Heart left ventricle (tissue), 16 donors: ENCODE data around the gene ASXL1. TPM values are rescaled to one million over a fixed set of nuclear protein-coding genes. Genes with fewer than 3 reads are reported as not detected.
A peak's percentile ranks its signal among the peaks of the same experiment; 100 is the strongest.

Experiments
- ATAC-seq, 4 donors: fragments of 200-7000 bp; cut with Tn5 transposase; one replicate each; pipeline ENCODE4 v1.9.1; 2020 to 2022; ENCODE audit warnings: moderate library complexity in 4 of 4, mild to moderate bottlenecking in 3 of 4, moderate number of reproducible peaks in 1 of 4
- DNase-seq, 5 donors: peaks; one replicate each; pipeline ENCODE4 v3.0.0-alpha.2; 2020
- H3K27ac ChIP-seq, 12 donors: fragments of 200-600 bp; sonication (generic) in 4 of 12; one replicate each; pipeline versions ENCODE4 v1.5.0 to v1.8.0; 2016 to 2022; ENCODE audit warnings: mild to moderate bottlenecking in 2 of 12
- H3K27me3 ChIP-seq, 9 donors: fragments of 200-600 bp; sonication (generic) in 2 of 9; one replicate each; pipeline versions ENCODE4 v1.5.1 to v1.8.0; 2016 to 2022; ENCODE audit warnings: mild to moderate bottlenecking in 3 of 9
- H3K36me3 ChIP-seq, 9 donors: fragments of 200-600 bp; sonication (generic) in 2 of 9; one replicate each; pipeline versions ENCODE4 v1.5.0 to v1.8.0; 2018 to 2022; ENCODE audit warnings: mild to moderate bottlenecking in 2 of 9
- H3K4me1 ChIP-seq, 12 donors: fragments of 200-600 bp; sonication (generic) in 4 of 12; one replicate each; pipeline versions ENCODE4 v1.5.0 to v1.8.0; 2016 to 2022; ENCODE audit warnings: mild to moderate bottlenecking in 3 of 12
- H3K4me3 ChIP-seq, 12 donors: fragments of 200-600 bp; sonication (generic) in 4 of 12; one replicate each; pipeline versions ENCODE4 v1.5.0 to v1.8.0; 2017 to 2022; ENCODE audit warnings: mild to moderate bottlenecking in 9 of 12, moderate library complexity in 4 of 12
- H3K9me3 ChIP-seq, 12 donors: fragments of 200-600 bp; sonication (generic) in 4 of 12; one replicate each; pipeline versions ENCODE4 v1.5.0 to v1.8.0; 2016 to 2022; ENCODE audit warnings: mild to moderate bottlenecking in 1 of 12
- CTCF ChIP-seq, 12 donors: fragments of 200-600 bp; sonication (generic) in 4 of 12; IDR thresholded peaks; one replicate each; pipeline versions ENCODE4 v1.5.0 to v1.8.0; 2018 to 2022; ENCODE audit warnings: antibody characterized with exemption in 12 of 12, mild to moderate bottlenecking in 5 of 12
- POLR2A ChIP-seq, 2 donors: fragments of 450-650 bp; IDR thresholded peaks; one replicate each; pipeline ENCODE4 v1.6.1; 2017; ENCODE audit warnings: antibody characterized with exemption in 2 of 2, mild to moderate bottlenecking in 2 of 2, moderate library complexity in 2 of 2
- WGBS, 4 donors: extraction: QIAGEN DNeasy Blood & Tissue Kit in 2 of 4; methylation state at CpG; one replicate each; pipeline versions ENCODE4 v1.1.5 to v1.1.7; 2013 to 2018; 5-methylcytosine and 5-hydroxymethylcytosine counted together
- intact Hi-C, 10 donors: fragments of 100-400 bp; cut with DNase I; formaldehyde crosslinking; loops; one replicate each; pipeline versions ENCODE4 v1.11.1 to v1.14.2; 2022
- polyA plus RNA-seq, 2 donors: library from polyadenylated mRNA; stranded (reverse); fragments of 200-250 nt; gene quantifications; one replicate each; pipeline ENCODE4 v1.2.3, GENCODE V29; 2013
- total RNA-seq, 9 donors: library from RNA; depleted of rRNA in 2 of 9; stranded (reverse); fragments of >200 nt in 2 of 9; fragmentation: NEBNext Ultra II Directional in 3 of 9; extraction: Animal tissue kit (Norgen Biotek cat#: 25700) in 3 of 9; gene quantifications; one replicate each; pipeline versions ENCODE4 v1.1.0 to v1.2.4, GENCODE V29; 2016 to 2023
- donor health status: ischemic (EF 13 %, LVEDD 7.1; RV severe dilation, severe dysfunction).
- donor health status: healthy with polysubstance abuse.
- donor health status: DM: no; HTN: yes; CAD: no.
- donor health status: DM: no; HTN: no; CAD: no.
- donor health status: ischemic (EF 25% LVEDD 6.9; RV normal size, moderate dysfunction).
- donor health status: ischemic (EF 25% LVEDD 5.7; RV mildly dilated, moderate dysfunction).
- donor health status: healthy.
- donor health status: DM: yes; HTN: yes; CAD: no.
- donor health status: ischemic (EF 35%, LVEDD 5.7; RV mildly dilated, moderate dysfunction).
- donor health status: nonischemic (EF 11% LVEDD 7.7; RV severe dilation, severe dysfunction).
- donor health status: DM: yes; HTN: yes; CAD: no.
- donor health status: PGD.
- donor health status: ischemic (EF 29% LVEDD 5.4; RV normal size, mild dysfunction).
- donor health status: nonischemic (EF 23%, LVEDD 6.1; RV moderate dilation, normal function).

Gene ASXL1
- total and polyA plus RNA-seq, 11 donors: 15.1 to 50.1 (median 26.5) TPM

- intact Hi-C loops: loop anchor here in 1 of 10 donors (10.0 kb wide), 1 partner anchor 147 kb away; the partner anchor contains the start of genes PLAGL2 and POFUT1
These were observed 5.9 kb upstream of the ASXL1 start for GRCh38 chr20:32352121-32352720.

GRCh38 chr20:32353848-32354496 lies 4.2 kb upstream of the ASXL1 start:
- 85 to 91% (median 88%) methylated on average over 6 of the region's 6 CpGs for WGBS, 4 donors
- ATAC-seq: no peak
- intact Hi-C loops: loop anchor here in 1 of 10 donors (10.0 kb wide), 1 partner anchor 149 kb away; the partner anchor contains the start of genes PLAGL2 and POFUT1

More at GRCh38 chr20:32352121-32352720, 5.9 kb upstream of the ASXL1 start:
- Histone ChIP-seq H3K27ac (no peak overlapping the region), H3K27me3 (no peaks in the 10 kb centered on the region), H3K9me3 (peaks cover 0 to 6% (median 0%) of the 10 kb centered on the region in 12 donors), H3K36me3 (no peaks in the 10 kb centered on the region), H3K4me1 (peaks cover 0 to 27% (median 3%) of the 10 kb centered on the region in 12 donors), H3K4me3 (no peak overlapping the region)
- 87 to 93% (median 89%) methylated on average over 3 of the region's 3 CpGs for WGBS, 4 donors
- TF ChIP-seq POLR2A (IDR thresholded peaks at IDR 0.05) (no peak), CTCF (IDR thresholded peaks at IDR 0.05) (no peak)
- DNase-seq (no peak), ATAC-seq (no peak)

DNA sequence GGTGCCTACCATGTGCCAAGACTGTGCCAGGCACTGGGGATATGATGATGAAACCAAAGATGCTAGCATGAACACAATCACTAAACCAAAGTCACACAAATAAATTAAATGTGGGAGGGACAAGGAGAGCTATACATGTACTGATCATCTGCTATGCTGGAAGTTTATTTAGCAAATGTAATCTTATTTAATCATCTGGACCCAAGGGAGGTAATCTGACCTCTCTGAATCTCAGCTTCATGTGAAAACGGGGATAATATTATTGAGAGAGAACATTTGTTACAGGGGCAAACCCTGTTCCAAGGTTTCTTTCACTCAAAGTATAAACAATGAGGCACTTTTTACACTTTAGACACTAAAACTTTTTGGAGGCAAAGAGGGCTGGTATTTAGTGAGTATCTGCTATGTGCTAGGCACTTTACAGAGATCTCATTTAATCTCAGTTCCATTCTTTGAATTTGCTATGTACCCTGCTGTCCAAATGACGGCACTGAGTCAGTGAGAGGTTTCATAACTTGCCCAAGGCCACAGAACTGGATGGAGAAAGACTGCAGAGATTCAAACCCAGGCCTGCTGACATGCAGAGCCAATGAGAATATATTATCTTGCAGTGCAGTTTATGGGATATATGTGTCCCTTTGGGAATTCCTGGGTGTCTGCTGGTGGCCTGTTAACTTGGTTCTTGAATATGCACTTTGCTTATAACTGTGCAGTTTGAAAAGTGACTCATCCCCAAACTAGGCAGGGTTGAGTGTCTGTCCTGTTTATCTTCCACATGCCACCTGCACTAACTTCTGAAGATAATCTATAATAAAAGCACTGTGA lies 3.3 kb upstream of the ASXL1 start:
- TF ChIP-seq POLR2A (IDR thresholded peaks at IDR 0.05) (no peak), CTCF (IDR thresholded peaks at IDR 0.05) (no peak)
- DNase-seq (no peak), ATAC-seq (no peak)
- H3K4me1 ChIP-seq: peaks cover 0 to 32% (median 8%) of the 10 kb centered on the region in 12 donors
- peak overlapping the region in 2 of 12 donors; percentile 20 to 95 for H3K27ac ChIP-seq
- WGBS, 4 donors: 71 to 94% (median 78%) methylated on average over 2 of the region's 2 CpGs
- intact Hi-C loops: loop anchor here in 6 of 10 donors (5.0 to 10.0 kb wide), 9 partner anchors 68 to 153 kb away; partner anchors contain the start of genes KIF3B (in 1 of the 6), PLAGL2 (in 1 of the 6) and POFUT1 (in 1 of the 6)
- H3K27me3 ChIP-seq: no peaks in the 10 kb centered on the region
- peaks cover 0 to 6% (median 0%) of the 10 kb centered on the region in 12 donors for H3K9me3 ChIP-seq
- no peaks in the 10 kb centered on the region for H3K36me3 ChIP-seq
- no peak overlapping the region for H3K4me3 ChIP-seq

More at GRCh38 chr20:32353848-32354496, 4.2 kb upstream of the ASXL1 start:
- TF ChIP-seq POLR2A (IDR thresholded peaks at IDR 0.05) (no peak), CTCF (IDR thresholded peaks at IDR 0.05) (no peak)
- no peaks in the 10 kb centered on the region for H3K27me3 ChIP-seq
- no peak overlapping the region for H3K27ac ChIP-seq
- H3K4me3 ChIP-seq: no peak overlapping the region
- peaks cover 0 to 31% (median 5%) of the 10 kb centered on the region in 12 donors for H3K4me1 ChIP-seq
- H3K36me3 ChIP-seq: no peaks in the 10 kb centered on the region
- DNase-seq: no peak
- H3K9me3 ChIP-seq: peaks cover 0 to 6% (median 0%) of the 10 kb centered on the region in 12 donors
